ENCODE data around the gene PRKAR1A.
"Not testable (repeated sequence)": the region's sequence is repeated elsewhere in the genome, so short reads cannot be mapped to it uniquely, and the experiment has no call there.

PRKAR1A gene

DNA sequence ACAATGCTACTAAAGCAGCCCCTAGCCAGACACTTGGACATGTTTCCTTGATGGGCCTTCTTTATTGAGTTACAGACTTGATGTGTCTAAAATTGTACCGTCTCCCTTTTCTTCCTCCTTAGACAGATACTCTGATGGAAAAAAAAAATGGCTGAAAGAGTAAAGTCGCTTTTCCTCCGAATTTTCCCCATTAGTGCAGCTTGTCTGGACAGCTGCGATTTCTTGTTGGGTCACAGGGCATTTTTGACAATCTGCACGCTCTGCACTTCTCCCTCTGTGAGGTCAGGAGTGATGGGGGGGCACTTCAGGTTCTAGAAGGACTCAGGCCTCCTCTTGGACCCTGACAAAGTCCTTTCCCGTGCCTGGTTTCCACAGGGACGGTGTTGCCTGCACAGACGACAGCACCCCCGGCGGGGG is 968 bp upstream of the PRKAR1A start:
- DNase-seq (ENCODE audit: low read depth in 2 of 2): no peak

DNA sequence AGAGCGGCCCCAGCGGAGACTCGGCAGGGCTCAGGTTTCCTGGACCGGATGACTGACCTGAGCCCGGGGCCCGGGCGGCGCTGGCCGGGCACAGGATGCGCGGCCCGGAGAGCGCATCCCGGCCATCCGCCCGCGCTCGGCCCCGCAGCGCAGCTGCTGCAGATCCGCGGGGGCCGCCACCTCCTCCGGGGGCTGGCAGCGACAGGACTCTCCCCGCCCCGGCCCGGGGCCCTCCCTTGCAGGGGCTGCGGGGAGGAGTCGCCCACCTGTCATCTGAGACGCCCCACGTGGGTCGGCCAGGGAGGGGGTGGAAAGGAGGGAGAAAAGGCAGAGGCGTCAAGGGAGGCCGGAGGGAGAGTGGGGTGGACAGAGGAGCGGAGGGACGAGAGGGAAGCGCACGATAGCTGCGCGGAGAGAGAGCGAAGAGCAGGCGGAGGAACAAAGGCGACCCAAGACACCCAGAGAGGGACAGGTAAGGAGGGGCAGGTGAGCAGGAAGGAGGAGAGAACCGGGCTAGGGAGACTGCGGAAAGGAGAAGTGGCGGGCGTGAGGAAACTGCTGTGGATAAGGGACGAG is 471 bp upstream of the PRKAR1A start:
- peak in 1 of 2 experiments; percentile 31 for DNase-seq (ENCODE audit: low read depth in 2 of 2)

DNA sequence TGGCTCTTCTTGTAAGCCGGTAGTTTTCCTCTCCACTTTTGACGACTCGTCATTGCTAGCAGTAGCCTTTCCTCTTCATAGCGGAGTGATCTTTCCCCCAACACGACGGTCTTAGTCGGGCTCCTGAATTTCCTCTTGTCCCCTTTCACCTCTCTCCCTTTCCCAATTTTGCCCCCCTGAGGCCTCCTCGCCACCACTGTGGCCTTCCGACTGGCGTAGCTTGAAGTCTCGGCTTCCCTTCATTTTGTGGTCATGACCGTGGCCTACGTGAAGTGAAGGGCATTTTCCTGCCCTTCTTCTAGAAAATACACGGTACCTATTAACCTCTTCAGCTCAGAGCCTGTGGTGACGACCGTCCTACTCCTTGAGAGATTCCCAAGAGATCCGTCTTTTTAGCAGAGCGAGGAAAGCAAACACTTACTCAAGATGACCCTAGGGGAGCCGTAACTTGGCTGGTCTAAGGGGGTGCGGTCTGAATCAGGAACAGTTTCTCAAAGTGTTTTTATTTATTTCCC is 787 bp downstream of the PRKAR1A start:
- DNase-seq (ENCODE audit: low read depth in 2 of 2): no peak

DNA sequence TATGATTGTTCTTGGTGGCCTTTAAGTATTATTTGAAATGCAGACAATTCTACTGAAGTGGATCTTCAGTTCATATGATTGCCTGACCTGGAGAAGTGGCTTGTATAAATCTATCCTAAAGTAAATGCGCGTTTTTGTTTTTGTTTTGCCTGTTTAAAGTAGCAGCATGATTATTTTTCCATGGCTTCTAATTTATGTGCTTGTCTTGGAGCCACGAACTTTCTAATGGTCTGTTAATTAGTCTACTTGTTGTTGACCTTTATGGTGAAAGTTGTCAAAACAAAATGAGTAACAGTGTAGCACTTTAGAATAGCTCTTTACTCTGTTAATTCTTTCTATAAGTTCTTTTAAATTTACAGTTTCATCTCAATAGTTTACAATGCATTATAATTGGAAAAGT is 1.7 kb downstream of the PRKAR1A start:
- no peak for DNase-seq (ENCODE audit: low read depth in 2 of 2)

DNA sequence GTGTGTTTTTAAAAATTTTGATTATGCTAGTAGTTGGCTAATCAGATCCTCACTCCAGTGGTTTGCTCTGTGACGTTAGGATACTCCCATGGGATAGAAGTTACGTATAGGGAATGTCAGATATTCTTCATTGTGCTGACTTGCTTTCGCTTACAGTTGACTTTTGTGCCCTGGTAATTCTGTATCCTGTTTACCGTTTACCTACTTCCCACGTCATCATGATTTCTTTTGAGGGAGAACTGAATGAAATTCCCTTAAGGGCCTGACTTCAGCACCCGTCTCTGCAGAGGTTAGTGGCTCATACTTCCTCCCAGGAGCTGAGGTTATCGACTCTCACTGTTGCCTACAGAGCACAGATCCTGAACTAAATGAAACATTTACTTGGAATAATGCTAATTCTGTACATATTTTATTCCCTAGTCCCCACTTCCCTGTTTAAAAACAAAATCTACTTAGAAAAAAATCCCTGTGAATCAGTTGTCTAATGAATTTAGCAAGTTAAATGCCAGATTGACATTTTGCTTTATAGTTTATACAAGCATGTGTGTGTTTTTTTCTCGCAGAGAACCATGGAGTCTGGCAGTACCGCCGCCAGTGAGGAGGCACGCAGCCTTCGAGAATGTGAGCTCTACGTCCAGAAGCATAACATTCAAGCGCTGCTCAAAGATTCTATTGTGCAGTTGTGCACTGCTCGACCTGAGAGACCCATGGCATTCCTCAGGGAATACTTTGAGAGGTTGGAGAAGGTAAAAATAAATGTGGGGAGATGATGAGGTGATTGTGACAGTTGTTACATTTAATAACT is 2.8 kb downstream of the PRKAR1A start:
- peak in 1 of 2 experiments; percentile 29 for DNase-seq (ENCODE audit: low read depth in 2 of 2)

DNA sequence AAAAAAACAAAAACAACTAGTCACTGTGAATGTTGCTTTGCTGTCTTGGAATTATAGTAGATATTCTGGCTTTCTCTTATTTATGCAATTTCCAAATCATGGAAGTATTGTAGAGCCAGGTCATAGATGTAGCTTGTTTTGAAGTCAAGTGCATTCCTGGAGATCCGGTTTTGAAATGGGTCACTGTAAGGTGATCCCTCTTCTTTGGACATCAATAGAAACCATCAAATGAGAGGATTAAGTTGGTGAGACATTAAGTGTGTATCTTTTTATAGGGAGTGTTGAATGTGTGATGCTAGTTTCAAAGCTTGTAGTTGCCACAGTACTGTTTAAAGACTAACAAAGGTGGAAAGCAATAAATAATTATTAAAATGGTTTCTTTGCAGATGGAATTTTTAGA is 4.5 kb downstream of the PRKAR1A start:
- DNase-seq (ENCODE audit: low read depth in 2 of 2): no peak

DNA sequence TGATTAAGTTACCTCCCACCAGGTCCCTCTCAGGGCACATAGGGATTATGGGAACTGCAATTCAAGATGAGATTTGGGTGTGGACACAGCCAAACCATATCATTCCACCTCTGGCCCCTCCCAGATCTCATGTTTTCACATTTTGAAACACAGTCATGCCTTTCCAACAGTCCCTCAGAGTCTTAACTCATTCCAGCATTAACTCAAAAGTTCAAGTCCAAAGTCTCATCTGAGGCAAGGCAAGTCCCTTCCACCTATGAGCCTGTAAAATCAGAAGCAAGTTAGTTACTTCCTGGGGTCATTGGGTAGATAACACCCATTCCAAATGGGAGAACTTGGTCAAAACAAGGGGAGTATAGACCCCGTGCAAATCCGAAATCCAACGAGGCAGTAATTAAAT is 5.4 kb downstream of the PRKAR1A start:
- not testable (repeated sequence) for DNase-seq (ENCODE audit: low read depth in 2 of 2)

DNA sequence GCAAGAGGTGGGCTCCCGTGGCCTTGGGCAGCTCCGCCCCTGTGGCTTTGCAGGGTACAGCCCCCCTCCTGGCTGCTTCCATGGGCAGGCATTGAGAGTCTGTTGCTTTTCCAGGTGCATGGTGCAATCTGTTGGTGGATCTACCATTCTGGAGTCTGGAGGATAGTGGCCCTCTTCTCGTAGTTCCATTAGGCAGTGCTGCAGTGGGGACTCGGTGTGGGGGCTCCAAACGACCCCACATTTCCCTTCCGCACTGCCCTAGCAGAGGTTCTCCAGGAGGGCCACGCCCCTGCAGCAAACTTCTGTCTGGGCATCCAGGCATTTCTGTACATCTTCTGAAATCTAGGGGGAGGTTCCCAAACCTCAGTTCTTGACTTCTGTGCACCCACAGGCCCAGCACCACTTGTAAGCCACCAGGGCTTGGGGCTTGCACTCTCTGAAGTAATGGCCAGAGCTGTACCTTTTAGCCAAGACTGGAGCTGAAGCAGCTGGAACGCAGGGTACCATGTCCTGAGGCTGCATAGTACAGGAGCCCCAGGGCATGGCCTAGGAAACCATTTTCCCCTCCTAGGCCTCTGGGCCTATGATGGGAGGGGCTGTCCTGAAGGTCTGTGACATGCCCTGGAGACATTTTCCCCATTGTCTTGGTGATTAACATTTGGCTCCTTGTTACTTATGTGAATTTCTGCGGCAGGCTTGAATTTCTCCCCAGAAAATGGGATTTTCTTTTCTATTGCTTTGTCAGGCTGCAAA is 6.0 kb downstream of the PRKAR1A start:
- DNase-seq (ENCODE audit: low read depth in 2 of 2): no peak

DNA sequence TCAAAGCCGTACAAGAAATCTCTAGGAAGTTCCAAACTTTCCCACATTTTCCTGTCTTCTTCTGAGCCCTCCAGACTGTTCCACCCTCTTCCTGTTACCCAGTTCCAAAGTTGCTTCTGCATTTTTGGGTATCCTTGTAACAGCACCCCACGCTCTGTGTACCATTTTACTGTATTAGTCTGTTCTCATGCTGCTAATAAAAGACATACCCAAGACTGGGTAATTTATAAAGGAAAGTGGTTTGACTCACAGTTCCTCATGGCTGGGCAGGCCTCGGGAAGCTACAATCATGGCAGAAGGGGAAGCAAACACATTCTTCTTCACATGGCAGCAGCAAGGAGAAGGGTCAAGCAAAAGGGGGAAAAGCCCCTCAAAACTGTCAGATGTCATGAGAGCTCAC is 6.8 kb downstream of the PRKAR1A start:
- DNase-seq (ENCODE audit: low read depth in 2 of 2): not testable (repeated sequence)

DNA sequence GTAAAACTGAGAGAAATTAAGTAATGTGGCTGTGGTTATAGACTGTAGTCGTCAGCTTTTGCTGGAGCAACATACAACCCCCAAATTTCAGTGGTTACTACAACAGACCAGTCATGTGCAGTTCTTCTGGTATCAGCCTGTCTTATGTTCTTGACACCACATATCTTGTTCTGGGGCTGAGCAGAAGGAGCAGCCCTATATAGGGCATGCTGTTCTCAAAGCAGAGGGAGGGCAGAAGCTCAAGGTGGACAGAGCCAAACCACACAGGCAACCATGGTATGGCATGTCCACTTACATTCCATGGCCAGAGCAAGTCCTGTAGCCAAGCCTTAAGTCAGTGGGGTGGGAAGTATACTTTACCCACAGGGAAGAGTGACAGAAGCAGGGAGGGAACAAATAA is 7.7 kb downstream of the PRKAR1A start:
- DNase-seq (ENCODE audit: low read depth in 2 of 2): no peak

DNA sequence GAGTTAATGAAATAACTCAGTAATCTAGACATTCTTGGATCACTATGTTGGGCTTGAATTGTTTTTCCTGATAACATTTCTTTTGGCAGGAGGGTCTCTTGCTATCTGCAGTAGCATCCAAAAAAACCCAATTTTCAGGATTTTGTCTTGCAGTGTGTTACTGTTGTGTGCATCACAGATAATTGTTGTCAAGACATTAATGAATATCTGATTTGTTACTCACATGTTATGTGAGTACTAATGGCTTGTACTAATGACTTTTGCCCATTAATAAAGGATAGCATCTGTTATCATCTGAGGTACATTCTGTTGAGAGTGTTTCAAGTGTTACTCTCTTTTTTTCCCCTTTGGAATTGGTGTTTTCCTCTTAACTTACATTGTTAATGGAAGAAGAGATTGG is 10.0 kb downstream of the PRKAR1A start:
- no peak for DNase-seq (ENCODE audit: low read depth in 2 of 2)

DNA sequence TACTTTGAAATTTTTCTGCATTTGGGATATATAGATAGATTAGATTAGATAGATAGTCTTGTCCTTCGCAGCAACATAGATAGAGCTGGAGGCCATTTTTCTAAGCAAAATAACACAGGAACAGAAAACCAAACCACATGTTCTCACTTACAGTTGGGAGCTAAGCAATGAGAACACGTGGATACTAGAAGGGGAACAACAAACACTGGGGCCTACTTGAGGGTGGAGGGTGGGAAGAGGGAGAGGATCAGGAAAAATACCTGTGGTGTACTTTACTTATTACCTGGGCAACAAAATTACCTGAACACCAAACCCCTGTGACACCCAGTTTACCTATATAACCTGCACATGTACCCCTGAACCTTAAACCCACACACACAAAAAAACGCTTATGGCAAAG is 14.3 kb downstream of the PRKAR1A start:
- no peak for DNase-seq (ENCODE audit: low read depth in 2 of 2)

DNA sequence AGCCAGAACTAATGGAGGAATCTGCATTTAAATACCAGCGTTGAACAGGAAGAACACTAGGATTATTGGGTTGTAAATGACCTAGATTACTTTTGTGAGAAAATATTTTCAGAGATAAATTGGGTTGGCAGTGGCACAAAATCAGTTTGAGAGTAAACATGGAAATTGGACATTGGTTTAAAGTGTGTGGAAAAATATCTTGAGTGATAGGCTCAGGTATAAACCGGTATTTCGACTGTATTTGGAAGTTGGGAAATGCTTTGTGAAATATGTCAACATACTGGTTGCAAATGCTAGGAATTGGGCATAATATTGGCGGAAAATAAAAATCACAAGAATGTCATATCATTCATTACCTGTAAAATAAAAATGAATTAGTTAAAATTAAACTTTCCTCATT is 15.1 kb downstream of the PRKAR1A start:
- no peak for DNase-seq (ENCODE audit: low read depth in 2 of 2)

DNA sequence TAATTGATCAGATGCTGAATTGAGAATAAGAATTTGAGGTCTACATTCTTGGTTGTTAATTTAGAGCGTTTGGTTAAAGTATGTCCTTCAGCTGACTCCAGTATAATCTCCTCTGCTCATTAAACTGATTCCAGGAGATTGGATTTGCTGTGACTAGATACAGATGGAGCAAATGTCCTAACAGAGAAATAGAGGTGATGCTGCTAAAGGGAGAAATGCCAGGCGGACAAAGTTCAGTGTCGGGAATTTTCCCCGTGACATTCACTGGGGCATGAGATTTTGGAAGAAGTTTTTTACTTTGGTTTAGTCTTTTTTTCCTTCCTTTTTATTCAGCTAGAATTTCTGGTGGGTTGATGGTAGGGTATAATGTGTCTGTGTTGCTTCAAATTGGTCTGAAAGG is 19.0 kb downstream of the PRKAR1A start:
- DNase-seq (ENCODE audit: low read depth in 2 of 2): no peak

DNA sequence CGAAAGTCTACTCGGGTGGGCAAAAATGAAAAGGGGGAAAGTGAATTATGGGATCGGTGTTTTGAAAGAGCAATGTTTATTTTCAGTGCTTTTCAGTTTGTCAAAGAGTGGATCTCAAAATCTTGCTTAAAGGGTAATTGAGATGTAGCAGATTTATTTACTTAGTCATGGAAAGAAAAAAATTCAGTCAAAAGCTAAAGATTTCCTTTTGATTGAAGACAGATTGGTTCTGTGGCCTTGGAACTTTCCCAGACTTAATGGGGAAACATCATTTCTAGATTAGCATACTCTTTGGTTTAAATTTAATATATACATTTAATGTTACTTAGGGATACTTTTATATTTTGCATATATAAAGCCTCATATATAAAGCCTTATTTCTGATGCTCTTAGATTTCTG is 20.6 kb downstream of the PRKAR1A start:
- DNase-seq (ENCODE audit: low read depth in 2 of 2): no peak

DNA sequence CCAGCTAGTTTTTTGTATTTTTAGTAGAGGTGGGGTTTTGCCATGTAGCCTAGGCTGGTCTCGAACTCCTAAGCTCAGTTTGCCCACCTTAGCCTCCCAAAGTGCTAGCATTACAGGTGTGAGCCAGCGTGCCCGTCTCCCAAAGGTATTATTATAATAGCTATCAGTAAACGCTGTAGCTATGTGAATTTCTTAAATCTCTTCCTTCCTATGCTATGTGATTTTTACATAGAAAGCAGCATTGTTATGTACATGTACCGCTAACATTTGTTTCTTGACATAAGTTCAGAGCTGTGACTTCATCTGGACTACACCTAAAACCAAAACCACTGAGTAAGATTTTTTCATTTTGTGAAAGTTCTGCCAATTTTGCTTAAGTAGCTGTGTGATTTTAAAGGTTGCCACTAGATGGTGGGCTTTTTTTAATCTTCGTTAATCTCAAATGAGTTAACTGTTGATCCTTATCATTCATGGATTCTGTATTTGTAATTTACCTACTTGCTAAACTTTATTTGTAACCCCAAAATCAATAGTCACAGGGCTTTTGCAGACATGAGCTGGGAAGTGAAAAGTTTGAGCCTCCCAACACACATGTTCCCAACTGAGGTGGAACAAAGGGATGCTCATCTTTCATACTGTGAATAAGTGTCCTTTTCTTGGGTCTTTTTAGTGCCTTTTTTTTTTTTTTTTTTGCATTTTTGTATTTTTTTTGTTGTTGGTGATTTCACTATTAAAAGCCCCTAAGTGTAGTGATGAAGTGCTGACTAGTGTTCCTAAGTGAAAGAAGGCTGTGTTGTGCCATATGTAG is 21.9 kb downstream of the PRKAR1A start:
- DNase-seq (ENCODE audit: low read depth in 2 of 2): peak in 1 of 2 experiments; percentile 32

DNA sequence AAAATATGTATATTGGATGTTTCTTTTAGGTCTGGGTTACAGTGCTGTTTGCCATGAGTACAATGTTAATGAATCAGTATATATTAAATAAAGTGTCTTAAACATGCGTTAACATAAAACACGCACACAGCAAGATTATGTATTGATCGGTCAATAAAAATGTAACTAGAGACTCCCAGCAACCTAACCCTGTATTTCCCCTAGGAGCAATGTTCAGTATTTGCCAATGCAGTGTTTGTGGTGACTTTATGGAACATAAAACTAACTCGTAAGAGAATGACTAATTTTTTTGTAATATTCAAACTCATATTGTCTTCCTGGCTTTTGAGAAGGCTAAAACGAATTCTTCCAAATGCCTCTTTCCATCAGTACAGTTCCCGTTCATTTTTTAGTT is 22.5 kb downstream of the PRKAR1A start:
- no peak for DNase-seq (ENCODE audit: low read depth in 2 of 2)

DNA sequence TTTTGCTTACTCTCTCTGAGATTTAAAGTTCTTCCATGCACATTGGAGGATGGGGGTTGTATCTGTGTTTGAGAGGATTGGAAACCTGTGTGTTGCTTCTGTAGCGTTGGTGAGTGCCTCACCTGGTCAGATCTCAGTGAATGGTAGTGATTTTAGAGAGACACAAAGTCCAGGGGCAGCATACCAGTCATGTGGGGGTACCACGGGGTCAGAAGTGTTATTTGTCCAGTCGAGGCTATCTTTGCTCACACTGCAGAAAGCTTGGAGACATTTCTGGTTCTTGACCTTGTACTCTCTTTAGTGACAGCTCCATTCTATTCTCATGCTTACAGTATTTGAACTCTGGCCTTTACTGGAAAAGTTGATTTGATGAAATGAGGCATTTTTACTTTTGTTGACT is 23.7 kb downstream of the PRKAR1A start:
- no peak for DNase-seq (ENCODE audit: low read depth in 2 of 2)

DNA sequence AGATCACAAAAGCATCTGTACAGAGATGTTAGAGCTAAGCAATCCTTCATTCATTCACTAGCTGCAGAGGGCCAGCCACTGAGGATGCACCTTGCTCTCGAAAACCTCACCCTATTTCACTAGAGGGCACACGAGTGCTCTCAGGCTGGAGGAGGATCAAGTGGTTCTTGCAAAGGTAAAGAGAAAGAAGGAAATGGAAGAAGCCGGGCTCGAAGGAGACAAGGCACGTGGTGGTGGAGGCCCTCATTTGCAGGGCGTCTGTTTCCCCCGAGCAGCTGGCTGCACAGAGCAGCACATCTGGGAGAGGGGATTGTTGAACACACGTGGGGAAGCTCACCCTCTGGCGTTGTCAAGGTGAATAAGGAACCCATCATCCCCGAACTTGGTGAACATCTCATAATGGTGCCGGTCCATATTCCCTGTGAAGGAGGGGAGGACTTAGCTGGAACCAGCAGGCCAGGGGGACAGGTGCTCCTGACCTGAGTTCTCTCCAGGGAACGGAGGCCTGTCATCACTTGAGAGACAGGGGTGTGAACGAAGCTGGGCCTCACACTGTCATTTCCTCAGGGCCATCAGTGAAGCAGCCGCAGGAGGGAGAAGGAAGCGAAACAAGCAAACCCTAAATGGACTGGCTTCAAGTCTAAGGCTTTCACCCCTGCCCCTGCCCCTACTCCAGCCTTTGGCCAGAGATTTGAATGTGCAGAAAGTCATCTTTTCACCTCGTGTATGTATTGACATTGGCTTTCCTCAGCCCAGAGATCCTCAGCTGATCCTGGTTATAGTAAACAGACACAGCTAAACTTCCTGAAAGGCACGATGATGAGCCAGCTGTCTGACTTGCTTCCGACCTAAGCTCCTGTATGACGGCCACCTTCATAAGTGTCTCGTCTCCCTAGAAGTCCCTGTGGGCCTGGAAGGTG is 27.6 kb downstream of the PRKAR1A start:
- DNase-seq (ENCODE audit: low read depth in 2 of 2): no peak

DNA sequence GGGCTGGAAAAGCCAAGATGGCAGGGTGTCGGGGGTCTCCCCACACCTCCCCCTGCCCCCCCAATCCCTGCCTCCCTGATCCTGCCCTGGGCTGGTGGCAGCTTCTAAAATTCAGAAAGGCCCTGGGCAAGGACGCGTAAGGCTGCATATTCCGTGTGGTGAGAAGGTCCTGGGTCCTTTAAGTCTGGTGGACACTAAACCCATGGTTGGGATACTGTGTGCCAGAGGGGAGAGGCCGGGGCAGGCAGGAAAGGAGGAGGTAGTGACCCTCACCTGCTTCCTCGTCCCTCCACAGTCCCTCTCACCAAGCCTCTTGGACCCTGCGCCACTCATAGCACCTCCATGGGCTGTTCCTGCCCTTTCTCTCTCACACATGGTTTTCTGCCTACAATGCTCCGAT is 28.8 kb downstream of the PRKAR1A start:
- no peak for DNase-seq (ENCODE audit: low read depth in 2 of 2)

DNA sequence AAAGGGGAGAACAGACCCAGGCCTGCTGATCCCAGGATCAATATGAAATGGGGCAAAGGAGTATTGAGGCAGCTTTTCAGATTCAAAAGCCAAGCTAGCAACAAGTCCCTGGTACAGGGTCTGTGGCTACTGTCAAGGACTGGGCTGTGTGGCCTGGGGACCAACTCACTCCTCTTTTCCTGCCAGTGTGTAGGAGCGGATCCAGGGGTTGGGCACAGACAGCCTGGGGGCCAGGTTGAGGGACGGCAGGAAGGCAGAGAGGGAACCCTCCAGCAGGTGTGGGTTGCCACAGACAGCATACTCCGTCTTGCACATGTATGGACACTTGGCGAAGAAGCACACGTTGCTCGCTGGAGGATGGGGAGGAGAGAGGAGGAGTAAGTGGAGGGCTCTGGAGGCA is 29.6 kb downstream of the PRKAR1A start:
- no peak for DNase-seq (ENCODE audit: low read depth in 2 of 2)

All from fibroblast of skin of left biceps (primary cell).